Hematopoietic multipotent progenitor cell treated with erythropoietin and hydrocortisone succinate and interleukin-3 and kit ligand, for 6 days (in vitro differentiated cells): ENCODE measurements around the gene MNS1.
"Not testable (repeated sequence)": the region's sequence is repeated elsewhere in the genome, so short reads cannot be mapped to it uniquely, and the experiment has no call there.

ENCODE experiments used
- DNase-seq: peaks from one replicate; pipeline ENCODE4 v3.0.0-alpha.2; 2015

The MNS1 gene

DNA sequence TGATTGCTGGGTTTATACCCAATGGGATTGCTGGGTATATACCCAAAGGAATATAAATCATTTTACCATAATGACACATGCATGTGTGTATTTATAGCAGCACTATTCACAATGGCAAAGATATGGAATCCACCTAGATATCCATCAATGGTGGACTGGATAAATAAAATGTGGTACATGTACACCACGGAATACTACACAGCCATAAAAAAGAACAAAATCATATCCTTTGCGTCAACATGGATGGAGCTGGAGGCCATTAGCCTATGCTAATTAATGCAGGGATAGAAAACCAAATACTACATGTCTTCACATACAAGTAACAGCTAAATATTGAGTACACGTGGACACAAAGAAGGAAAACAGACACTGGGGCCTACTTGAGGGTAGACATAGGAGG lies 22.6 kb downstream of the MNS1 start:
- DNase-seq: no peak

DNA sequence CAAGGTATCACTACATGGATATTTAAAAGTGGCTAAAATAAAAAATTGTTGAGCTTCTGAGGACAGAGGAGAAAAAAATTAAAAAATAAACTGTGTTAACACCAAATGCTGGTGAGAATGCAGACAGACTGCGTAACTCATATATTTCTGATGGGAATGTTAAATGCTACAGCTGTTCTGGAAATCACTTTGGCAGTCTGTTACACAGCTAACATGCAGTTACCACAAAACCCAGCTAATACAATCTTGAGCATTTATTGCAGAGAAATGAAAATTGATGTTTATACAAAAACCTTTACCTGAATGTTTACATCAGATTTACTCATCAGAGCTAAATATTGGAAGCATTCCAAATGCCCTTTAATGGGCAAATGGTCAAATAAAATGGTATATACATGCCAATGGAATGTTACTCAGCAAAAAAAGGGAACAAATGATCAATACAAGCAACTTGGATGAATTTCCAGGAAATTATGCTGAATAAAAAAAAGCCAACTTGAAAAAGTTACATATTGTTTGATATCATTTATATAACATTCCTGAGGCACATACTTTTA lies 24.6 kb downstream of the MNS1 start:
- DNase-seq: no peak

- DNase-seq: no peak
These were observed 32.6 kb downstream of the MNS1 start for GRCh38 chr15:56432304-56432703.

DNA sequence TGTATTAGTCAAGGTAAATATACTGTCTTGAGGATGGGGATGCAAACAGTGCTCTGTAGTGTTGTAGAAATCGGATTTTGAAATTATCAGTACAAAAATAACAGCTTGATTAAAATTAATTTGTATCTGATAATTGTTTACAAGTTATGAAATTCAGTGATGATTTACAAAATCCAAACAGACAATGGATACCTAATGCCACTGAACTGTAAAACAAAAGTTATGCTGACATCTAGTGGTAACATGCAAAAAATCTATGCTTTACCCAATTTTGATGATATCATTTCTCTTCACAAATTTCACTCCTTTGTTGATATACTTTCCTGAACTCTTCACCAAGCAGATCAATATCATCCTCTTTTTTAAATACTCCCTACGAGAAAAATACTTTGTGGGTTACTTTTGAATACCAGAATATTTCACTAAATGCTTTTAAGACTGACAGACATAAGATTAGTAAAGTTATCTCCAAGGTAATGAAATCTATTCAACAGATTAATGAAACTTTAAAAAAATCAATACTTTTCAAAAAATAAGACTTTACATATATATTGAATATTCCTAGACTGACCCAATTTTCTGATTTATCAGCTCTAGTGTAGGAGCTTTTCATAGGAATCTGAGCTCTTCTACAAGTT lies 36.0 kb downstream of the MNS1 start:
- DNase-seq: peak; percentile 83

DNA sequence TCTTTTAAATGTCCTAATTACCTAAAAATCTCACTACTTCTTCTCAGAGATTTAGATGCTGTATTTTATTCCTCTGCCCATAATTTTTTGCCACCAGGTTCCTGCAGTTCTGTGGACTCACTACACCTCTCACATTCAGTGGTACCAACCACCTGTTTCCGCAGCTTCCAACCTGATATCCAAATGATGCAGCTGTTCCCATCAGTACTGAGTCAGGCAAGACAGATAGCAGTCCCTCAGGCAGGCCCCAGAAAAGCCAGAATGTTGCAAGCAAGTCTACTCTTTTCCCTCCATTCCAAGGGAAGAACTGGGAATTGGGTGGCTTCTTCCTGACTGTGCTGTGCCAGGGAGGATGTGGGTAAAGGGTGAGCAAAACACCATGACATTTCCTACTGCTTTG lies 39.0 kb downstream of the MNS1 start:
- no peak for DNase-seq

- DNase-seq: no peak
These were observed 39.7 kb downstream of the MNS1 start for GRCh38 chr15:56425276-56425675.

DNA sequence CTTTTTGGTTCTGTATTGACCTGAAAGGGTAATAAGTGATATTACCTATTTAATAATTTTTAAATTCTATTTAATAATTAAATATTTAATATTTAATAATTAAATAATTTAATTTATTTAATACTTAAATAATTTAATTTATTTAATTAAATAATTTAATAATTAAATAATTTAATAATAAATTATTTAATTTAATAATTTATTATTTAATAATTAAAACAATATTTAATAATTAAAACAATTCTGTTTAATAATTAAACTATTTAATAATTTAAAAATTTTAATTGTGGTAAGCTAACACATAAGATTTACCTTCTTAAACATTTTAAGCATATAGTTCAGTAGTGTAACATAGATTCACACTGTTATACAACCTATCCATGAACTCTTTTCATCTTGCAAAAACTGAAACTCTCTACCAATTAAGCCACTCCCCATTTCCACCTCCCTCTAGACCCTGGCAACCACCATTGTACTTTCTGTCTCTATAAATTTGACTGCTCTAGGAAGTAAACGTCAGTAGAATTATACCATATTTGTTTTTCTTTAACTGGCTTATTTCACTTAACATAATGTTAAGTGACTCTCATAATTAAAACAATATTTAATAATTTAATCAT lies 51.7 kb downstream of the MNS1 start:
- DNase-seq: not testable (repeated sequence)

DNA sequence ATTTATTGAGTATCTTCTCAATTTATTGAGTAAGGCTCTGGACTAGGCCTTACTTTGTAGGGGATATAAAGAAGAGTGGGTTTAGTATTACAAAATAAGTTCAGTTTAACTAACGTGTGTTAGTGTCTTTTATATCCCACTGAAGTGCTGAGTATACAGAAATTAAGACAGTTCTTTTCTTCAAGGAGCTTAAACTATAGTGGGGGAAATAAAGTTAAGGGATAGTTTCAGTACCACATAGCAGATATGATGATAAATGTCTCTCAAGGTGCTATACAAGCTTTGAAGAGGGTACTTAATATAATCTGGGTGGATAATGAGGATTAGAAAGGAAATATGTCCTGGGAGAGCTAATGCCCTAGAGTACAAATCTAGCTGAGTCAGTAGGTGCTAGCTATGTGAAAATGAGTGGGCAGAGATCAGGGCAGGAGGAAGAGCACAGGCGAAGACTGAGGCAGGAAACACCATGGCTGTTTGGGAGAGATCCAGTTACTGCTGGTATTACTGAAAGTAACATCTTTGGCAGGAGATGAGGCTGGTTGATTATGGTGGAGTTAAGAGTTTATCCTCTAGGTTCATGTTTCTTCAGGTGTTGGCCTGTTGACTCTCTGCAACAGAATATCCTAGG lies 53.7 kb downstream of the MNS1 start:
- no peak for DNase-seq

GRCh38 chr15:56410721-56411120 lies 54.2 kb downstream of the MNS1 start:
- no peak for DNase-seq

DNA sequence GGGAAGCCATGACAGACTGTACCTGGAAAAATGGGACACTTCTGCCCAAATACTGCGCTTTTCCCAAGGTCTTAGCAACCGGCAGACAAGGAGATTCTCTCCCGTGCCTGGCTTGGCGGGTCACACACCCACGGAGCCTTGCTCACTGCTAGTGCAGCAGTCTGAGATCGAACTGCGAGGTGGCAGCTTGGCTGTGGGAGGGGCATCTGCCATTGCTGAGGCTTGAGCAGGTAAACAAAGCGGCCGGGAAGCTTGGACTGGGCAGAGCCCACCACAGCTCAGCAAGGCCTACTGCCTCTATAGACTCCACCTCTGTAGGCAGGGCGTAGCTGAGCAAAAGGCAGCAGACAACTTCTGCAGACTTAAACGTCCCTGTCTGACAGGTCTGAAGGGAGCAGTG lies 65.7 kb downstream of the MNS1 start:
- DNase-seq: not testable (repeated sequence)

DNA sequence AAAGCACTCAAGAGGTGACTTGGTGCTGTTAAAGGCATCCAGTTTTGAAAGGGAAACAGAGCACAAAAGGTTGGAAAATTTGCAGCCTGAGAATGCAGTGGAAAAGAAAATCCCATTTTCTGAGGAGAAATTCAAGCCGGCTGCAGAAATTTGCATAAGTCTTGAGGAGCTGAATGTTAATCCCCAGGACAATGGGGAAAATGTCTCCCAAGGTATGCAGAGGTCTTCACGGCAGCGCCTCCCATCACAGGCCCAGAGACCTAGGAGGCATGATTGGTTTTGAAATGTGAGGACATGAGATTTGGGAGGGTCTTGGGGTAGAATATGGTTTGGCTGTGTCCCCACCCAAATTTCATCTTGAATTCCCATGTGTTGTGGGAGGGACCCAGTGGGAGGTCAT lies 67.6 kb downstream of the MNS1 start:
- DNase-seq: not testable (repeated sequence)

- no peak for DNase-seq
These were observed 70.0 kb downstream of the MNS1 start for GRCh38 chr15:56394909-56395308.

DNA sequence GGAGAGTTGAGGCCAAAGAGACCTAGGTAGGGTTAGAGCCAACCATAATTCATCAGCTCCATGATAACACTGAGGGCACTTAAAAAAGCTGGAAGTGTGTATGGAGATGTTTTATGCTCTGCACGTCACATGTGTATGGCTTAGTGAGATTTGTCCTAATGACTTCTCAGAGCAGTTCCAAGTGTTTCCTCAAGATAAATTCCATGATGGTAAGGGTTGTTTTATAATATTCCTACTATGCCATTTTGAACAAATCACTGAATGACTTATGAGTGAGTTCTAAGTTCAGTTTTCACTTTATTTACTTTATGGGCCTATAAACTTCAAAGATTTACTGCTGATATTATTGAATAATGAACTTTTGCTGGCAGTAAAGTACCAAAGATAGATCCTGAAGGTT lies 71.7 kb downstream of the MNS1 start:
- no peak for DNase-seq

- no peak for DNase-seq
These were observed 74.1 kb downstream of the MNS1 start for GRCh38 chr15:56390739-56391267.

- no peak for DNase-seq
These were observed 79.0 kb downstream of the MNS1 start for GRCh38 chr15:56385908-56386307.

DNA sequence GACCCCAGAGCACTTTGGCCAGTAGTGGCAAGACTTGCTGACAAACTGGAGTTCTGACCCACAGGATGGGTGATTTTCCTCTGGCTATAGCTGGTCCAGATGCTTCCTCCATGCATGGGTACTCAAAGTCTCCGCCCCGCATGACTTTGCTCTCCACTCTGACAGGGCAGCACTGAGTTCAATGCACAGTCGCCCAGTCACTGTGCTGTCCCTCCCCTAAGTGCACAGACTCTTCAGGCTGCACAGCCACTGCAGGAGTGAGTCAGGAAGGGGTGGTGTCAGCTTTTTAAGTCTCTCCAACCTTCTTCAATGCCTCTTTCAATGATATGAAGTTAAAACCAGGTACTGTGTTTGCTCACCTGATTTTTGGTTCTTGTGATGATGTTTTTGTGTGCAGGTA lies 81.9 kb downstream of the MNS1 start:
- peak; percentile 13 for DNase-seq
